Cardiac septum (tissue), 1 donor: Measurements from ENCODE around the gene KAT5. TPM values are rescaled to one million over a fixed set of nuclear protein-coding genes. Genes with fewer than 3 reads are reported as not detected.
"Not testable (repeated sequence)": the region's sequence is repeated elsewhere in the genome, so short reads cannot be mapped to it uniquely, and the experiment has no call there.

Source experiments
- DNase-seq: peaks from one replicate; pipeline ENCODE4 v3.0.0-alpha.2; 2020; ENCODE audit warnings: low spot score
- intact Hi-C: fragments of 100-400 bp; cut with DNase I; formaldehyde crosslinking; loops from one replicate; pipeline ENCODE4 v1.14.0; 2022
- total RNA-seq: library from RNA; stranded (reverse); fragmentation: NEBNext Ultra II Directional; extraction: Animal tissue kit (Norgen Biotek cat#: 25700); gene quantifications from one replicate; pipeline ENCODE4 v1.2.1, GENCODE V29; 2021
- donor health status: DM: no; HTN: no; CAD: no.

Gene KAT5
- total RNA-seq, 1 donor from 2014 or later, result 49.2 TPM

DNA sequence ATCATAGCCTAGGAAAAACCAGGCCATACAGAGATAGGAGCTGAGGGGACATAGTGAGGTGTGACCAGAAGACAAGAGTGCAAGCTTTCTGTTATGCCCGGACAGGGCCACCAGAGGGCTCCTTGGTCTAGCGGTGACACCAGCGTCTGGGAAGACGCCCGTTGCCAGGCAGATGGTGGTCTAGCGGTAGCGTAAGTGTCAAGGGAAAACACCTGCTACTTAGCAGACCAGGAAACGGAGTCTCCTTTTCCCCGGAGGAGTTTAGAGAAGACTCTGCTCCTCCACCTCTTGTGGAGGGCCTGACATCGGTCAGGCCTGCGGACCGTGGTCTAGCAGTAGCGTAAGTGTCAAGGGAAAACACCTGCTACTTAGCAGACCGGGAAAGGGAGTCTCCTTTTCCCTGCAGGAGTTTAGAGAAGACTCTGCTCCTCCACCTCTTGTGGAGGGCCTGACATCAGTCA, 5.7 kb upstream of the KAT5 start:
- intact Hi-C loops, result not testable (repeated sequence)

DNA sequence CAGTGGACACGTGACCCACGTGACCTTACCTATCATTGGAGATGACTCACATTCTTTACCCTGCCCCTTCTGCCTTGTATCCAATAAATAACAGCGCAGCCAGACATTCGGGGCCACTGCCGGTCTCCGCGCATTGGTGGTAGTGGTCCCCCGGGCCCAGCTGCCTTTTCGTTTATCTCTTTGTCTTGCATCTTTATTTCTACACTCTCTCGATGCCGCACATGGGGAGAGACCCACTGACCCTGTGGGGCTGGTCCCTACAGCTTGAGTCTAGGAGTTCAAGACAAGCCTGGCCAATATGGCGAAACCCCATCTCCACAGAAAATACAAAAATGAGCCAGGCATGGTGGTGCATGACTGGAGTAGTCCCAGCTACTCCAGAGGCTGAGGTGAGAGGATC, 5.0 kb upstream of the KAT5 start:
- DNase-seq, intact Hi-C loops: not testable (repeated sequence)

More for the DNA sequence above, 5.7 kb upstream of the KAT5 start:
- peak; percentile 86 for DNase-seq

GRCh38 chr11:65708451-65708850, 3.6 kb upstream of the KAT5 start:
- DNase-seq, result no peak
- intact Hi-C loops, result no loop called here

DNA sequence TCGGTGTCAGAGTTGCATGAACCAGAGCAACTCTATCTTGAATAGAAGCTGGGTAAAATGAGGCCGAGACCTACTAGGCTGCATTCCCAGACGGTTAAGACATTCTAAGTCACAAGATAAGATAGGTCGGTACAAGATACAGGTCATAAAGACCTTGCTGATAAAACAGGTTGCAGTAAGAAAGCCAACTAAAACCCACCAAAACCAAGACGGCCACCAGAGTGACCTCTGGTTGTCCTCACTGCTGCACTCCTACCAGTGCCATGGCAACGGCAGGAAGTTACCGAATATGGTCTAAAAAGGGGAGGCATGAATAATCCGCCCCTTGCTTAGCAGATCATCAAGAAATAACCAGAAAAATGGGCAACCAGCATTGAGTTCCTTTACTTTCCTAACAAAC, 2.4 kb upstream of the KAT5 start:
- DNase-seq, result no peak
- intact Hi-C loops, result loop anchor here (5.0 kb wide), 1 partner anchor 293 kb away; the partner anchor contains the start of genes BANF1 and EIF1AD

DNA sequence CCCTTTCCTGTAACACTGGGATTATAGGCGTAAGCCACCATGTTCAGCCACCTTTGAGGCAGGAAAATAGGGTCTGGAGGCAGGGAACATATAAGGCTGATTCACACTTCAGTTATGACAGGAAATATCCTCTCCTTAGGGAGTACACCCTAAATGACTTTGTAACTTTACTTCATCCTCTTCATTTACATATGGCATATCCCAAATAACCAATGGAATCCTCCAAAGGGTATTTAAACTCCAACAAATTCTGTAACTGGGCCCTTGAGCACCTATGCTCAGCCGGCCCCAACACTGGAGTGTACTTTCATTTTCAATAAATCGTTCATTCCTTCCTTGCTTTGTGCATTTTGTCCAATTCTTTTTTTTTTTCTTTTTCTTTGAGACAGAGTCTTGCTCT, 1.6 kb upstream of the KAT5 start:
- no peak for DNase-seq
- intact Hi-C loops, result loop anchor here (5.0 kb wide), 1 partner anchor 292 kb away; the partner anchor contains the start of genes BANF1 and EIF1AD

DNA sequence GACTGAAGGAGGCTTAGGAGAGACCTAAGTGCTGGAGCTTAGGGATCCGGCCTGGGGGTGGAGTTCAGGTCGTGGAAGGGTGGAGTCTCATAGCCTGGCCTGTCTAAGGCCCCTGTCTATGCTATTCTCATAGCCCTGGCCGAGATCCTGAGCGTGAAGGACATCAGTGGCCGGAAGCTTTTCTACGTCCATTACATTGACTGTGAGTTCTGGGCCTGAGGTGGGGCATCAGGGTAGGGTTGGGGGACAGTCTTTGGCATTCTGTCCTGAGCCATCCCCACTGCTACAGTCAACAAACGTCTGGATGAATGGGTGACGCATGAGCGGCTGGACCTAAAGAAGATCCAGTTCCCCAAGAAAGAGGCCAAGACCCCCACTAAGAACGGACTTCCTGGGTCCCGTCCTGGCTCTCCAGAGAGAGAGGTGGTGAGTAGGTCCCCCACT, 603 bp downstream of the KAT5 start:
- intact Hi-C loops, result loop anchor here (2.0 to 5.0 kb wide), 2 partner anchors 106 to 290 kb away; partner anchors contain the start of genes BANF1 and EIF1AD
- no peak for DNase-seq

- DNase-seq, result no peak
- intact Hi-C loops, result loop anchor here (2.0 to 5.0 kb wide), 2 partner anchors 105 to 289 kb away; partner anchors contain the start of genes BANF1 and EIF1AD
Observed at GRCh38 chr11:65713212-65713969, 1.3 kb downstream of the KAT5 start.

GRCh38 chr11:65714433-65714832, 2.4 kb downstream of the KAT5 start:
- intact Hi-C loops, result loop anchor here (5.0 kb wide), 1 partner anchor 288 kb away; the partner anchor contains the start of genes BANF1 and EIF1AD
- no peak for DNase-seq

DNA sequence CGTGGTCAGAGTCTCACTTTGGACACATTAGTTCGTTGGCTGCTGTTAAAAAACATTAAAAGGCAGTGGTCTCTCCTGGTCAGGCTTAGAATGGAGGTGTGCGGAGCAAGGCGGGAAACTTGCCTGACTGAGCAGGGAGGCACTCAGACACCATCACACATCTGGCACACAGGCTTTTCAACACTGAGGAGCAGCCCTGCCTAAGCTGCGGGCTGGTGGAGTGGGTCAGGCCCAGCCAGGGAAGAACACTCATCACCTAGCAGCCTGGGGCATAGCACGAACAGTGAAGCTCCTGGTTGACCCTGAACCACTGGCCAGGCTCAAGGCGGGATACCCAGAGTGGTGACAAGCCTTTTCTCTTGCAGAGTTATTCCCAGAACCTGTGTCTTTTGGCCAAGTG, 4.2 kb downstream of the KAT5 start:
- no peak for DNase-seq
- intact Hi-C loops, result no loop called here

GRCh38 chr11:65716774-65717405, 4.8 kb downstream of the KAT5 start:
- intact Hi-C loops, result no loop called here
- no peak for DNase-seq

DNA sequence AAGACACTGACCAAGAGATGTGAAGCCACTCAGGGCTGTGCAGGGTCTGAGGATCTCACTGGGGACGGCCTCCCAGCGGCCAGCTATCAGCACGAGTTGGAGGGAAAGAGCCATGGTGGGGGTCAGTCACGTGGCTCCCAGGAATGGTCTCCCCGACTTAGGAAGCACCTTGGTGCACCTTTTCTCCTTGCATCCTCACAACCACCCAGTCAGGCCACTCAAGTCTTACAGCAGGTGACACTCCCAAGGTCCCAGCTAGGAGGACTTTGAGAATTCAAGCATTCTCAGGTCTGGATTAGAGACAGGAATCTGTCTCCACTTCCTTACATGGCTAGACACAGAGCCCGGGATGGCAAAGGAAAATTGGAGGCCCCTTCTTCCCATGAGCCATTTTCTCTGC, 5.9 kb downstream of the KAT5 start:
- intact Hi-C loops, result no loop called here
- DNase-seq, result no peak

DNA sequence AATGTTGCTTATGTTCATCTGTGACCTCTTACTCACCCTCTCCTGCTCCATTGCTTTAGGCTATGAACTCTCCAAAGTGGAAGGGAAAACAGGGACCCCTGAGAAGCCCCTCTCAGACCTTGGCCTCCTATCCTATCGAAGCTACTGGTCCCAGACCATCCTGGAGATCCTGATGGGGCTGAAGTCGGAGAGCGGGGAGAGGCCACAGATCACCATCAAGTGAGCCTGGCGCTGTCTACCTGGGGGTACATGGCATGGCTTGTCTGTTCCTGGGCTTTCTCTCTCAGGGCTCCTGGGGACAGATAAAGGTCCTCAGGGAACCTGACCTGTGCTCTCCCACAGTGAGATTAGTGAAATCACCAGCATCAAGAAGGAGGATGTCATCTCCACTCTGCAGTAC, 6.5 kb downstream of the KAT5 start:
- DNase-seq, result no peak

GRCh38 chr11:65718964-65719492, 7.0 kb downstream of the KAT5 start:
- intact Hi-C loops, result no loop called here
- DNase-seq, result no peak

More for the DNA sequence above, 6.5 kb downstream of the KAT5 start:
- intact Hi-C loops, result no loop called here

- DNase-seq, result no peak
- intact Hi-C loops, result no loop called here
Observed at GRCh38 chr11:65719871-65720210, 7.8 kb downstream of the KAT5 start.

GRCh38 chr11:65720211-65720934, 8.3 kb downstream of the KAT5 start, which contains the start of gene RNASEH2C:
Gene RNASEH2C (minus strand): TSS chr11:65720798. CDS start chr11:65720758, 40 bp downstream.
- DNase-seq, result peak; percentile 91
- intact Hi-C loops, result no loop called here

DNA sequence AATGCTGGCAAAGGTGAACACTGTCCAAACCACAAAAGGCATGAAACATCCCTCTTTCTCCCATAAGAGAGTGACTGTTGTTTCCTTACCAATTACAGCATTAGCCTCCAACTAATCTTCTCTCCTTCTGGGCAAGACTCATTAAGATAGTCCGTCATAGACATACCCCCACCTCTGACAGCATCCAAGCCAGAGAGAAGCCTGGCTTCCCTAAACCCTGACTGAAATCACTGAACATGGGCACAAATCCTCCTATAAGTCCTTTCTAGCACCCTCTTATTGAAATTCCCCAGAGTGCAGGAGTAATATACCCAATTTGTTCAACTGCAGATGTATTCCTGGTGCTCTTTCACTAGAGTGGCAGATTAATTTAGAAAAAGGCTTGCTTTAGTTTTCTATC, 10.2 kb downstream of the KAT5 start:
- intact Hi-C loops, result no loop called here
- DNase-seq, result no peak

DNA sequence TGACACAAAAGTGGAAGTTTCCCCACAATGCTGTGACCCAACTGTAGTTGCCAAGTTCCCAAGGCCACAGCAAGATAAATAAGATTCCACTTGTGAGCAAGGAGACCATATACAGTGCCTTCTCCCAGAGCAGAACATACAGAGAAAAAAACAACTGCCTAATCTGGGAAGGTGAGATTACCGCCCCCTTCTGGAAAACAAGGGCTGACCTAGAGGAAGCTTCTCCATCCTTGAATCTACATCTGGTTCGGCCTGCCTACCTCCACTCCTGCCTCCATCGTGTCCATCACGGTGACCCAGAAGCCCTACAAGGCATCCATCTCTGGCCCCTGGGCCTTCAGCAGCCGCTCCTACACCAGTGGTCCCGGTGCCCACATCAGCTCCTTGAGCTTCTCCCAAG, 14.6 kb downstream of the KAT5 start:
- intact Hi-C loops, result no loop called here
- DNase-seq, result no peak

DNA sequence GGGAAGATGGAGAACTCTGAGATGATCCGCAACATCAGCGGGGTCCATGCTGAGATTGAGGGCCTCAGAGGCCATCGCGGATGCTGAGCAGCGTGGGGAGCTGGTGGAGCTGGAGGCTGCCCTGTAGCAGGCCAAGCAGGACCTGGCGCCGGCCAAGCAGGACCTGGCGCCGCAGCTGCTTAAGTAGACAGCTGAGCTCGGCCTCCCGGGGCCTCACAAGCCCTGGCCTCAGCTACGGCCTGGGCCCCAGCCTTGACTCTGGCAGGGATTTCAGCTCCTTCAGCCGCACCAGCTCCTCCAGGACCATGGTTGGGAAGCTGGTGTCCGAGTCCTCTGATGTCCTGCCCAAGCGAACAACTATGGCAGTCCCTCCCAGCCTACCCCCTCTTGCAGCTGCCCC, 15.8 kb downstream of the KAT5 start:
- intact Hi-C loops, result no loop called here
- no peak for DNase-seq

GRCh38 chr11:65730461-65730860, 18.4 kb downstream of the KAT5 start:
- intact Hi-C loops, result no loop called here
- no peak for DNase-seq

GRCh38 chr11:65735111-65735510, 23.1 kb downstream of the KAT5 start:
- DNase-seq, intact Hi-C loops: not testable (repeated sequence)
